ENCODE measurements around the gene EYA2. TPM values are rescaled to one million over a fixed set of nuclear protein-coding genes. Genes with fewer than 3 reads are reported as not detected.

EYA2 gene
- total and polyA plus RNA-seq, 2 donors (not counting 3 experiments of a cell fraction or from before 2014, with no cell fraction given): not detected

DNA sequence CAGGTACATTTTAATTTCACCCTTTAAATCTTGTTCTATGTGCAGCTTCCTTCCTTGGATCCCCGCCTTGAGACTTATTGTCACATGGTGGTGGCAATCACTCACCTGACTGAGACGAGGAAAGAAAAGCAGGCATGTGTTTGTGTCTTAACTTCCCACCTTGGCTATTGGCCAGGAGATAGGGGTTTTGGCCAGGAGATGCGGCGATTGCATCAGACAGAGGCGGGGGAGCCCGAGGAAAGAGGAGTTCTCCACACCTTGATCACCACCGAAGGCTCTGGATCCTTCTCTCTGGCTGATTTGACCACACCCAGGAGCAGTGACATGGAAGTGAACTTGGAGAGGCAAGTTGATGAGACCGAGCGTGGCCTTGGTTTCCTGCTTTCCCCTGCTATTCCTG is 49.7 kb upstream of the EYA2 start:
- no TSS peak for BruUV-seq (replicated peaks)
- no peak overlapping the region for H3K4me3 ChIP-seq (replicated peaks in 1 of 3; ENCODE audit: insufficient read depth in 1 of 3, low read depth in 1 of 3, low read length in 3 of 3)
- no peaks in the 10 kb centered on the region for H3K9me1 ChIP-seq (replicated peaks; ENCODE audit: control insufficient read depth, extremely low read depth, insufficient read depth, low read length)
- H3K79me2 ChIP-seq (ENCODE audit: control insufficient read depth, insufficient read depth, low read length): no peaks in the 10 kb centered on the region
- no peaks in the 10 kb centered on the region for H3K36me3 ChIP-seq (ENCODE audit: control insufficient read depth in 2 of 2, extremely low read depth in 1 of 2, insufficient read depth in 2 of 2, low read length in 2 of 2)
- FAIRE-seq (no peak), DNase-seq (ENCODE audit: low read depth, low spot score) (no peak)
- no peak overlapping the region for H3K4me2 ChIP-seq (ENCODE audit: insufficient read depth, low read length)
- H3K27ac ChIP-seq (ENCODE audit: insufficient read depth, low read depth, low read length): no peak overlapping the region
- H3K9ac ChIP-seq (replicated peaks; ENCODE audit: extremely low read depth, insufficient read depth, low read length): no peak overlapping the region
- H3K4me1 ChIP-seq (ENCODE audit: control insufficient read depth, extremely low read depth, insufficient read depth, low read length): no peaks in the 10 kb centered on the region
- dilution Hi-C loops (cut with MboI; ENCODE audit: extremely low pct_ligation_motif_present, low sequenced_read_pairs): no loop called here
- no peaks in the 10 kb centered on the region for H4K20me1 ChIP-seq (replicated peaks; ENCODE audit: control insufficient read depth, extremely low read depth, insufficient read depth, low read length)
- H2AFZ ChIP-seq (ENCODE audit: low read depth, low read length): no peak overlapping the region
- H3K27me3 ChIP-seq (ENCODE audit: control insufficient read depth in 2 of 2, insufficient read depth in 2 of 2, low read length in 2 of 2): no peaks in the 10 kb centered on the region
- no peaks in the 10 kb centered on the region for H3K9me3 ChIP-seq (replicated peaks; ENCODE audit: control insufficient read depth, insufficient read depth, low read length)
- TF ChIP-seq GATA2 (IDR thresholded peaks at IDR 0.05; ENCODE audit: insufficient read depth, insufficient read length, low read depth, low read length) (no peak), JUN (IDR thresholded peaks at IDR 0.05; ENCODE audit: borderline replicate concordance, insufficient read depth, insufficient read length, low read depth) (no peak), FOS (IDR thresholded peaks at IDR 0.05; ENCODE audit: borderline replicate concordance, insufficient read depth, low read length) (no peak), MYC (IDR thresholded peaks at IDR 0.05; ENCODE audit: low read depth, low read length) (no peak), POLR2AphosphoS5 (IDR thresholded peaks at IDR 0.05; ENCODE audit: insufficient read depth, low read depth, low read length) (no peak), POLR2A (IDR thresholded peaks at IDR 0.05; ENCODE audit: low read depth, low read length) (no peak), EZH2 (IDR thresholded peaks at IDR 0.05; ENCODE audit: borderline replicate concordance, low read depth, low read length, severe bottlenecking) (no peak)
- TF ChIP-seq, protein P1, sequence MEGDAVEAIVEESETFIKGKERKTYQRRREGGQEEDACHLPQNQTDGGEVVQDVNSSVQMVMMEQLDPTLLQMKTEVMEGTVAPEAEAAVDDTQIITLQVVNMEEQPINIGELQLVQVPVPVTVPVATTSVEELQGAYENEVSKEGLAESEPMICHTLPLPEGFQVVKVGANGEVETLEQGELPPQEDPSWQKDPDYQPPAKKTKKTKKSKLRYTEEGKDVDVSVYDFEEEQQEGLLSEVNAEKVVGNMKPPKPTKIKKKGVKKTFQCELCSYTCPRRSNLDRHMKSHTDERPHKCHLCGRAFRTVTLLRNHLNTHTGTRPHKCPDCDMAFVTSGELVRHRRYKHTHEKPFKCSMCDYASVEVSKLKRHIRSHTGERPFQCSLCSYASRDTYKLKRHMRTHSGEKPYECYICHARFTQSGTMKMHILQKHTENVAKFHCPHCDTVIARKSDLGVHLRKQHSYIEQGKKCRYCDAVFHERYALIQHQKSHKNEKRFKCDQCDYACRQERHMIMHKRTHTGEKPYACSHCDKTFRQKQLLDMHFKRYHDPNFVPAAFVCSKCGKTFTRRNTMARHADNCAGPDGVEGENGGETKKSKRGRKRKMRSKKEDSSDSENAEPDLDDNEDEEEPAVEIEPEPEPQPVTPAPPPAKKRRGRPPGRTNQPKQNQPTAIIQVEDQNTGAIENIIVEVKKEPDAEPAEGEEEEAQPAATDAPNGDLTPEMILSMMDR (IDR thresholded peaks at IDR 0.05; ENCODE audit: extremely low read depth in 1 of 2, insufficient read depth in 1 of 2, low read depth in 1 of 2, low read length in 2 of 2): no peak
- TF ChIP-seq, protein P2, sequence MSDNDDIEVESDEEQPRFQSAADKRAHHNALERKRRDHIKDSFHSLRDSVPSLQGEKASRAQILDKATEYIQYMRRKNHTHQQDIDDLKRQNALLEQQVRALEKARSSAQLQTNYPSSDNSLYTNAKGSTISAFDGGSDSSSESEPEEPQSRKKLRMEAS (IDR thresholded peaks at IDR 0.05; ENCODE audit: insufficient read depth, insufficient read length): no peak
- ChIA-PET CTCF (no interaction called here), POLR2A (no interaction called here)
- intact Hi-C loops (cut with micrococcal nuclease): no loop called here

Measured in endothelial cell of umbilical vein (primary cell).